ENCODE data around the gene ALOXE3.
A peak's percentile ranks its signal among the peaks of the same experiment; 100 is the strongest.

ALOXE3 gene

GRCh38 chr17:8153957-8154607 is 35.8 kb upstream of the ALOXE3 start:
- peak; percentile 86 for DNase-seq (ENCODE audit: low spot score)

DNA sequence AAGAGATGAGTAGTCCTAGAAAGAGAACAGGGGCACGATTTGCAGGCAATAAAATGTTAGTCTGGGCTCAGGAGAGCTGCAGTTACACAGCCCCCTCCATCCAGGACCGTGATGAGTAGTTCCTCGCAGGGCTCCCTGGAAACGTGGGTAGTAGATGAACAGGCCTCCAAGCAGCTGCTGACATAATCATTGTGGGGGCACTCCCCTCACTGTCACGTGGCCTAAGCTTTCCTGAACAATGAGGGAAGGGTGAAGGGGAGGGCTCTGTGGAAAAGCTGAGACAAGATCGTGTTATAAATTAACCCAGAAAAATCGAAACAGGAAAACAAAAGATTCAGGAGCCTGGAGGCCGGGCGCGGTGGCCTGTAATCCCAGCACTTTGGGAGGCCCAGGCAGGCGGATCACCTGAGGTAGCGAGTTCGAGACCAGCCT is 35.2 kb upstream of the ALOXE3 start:
- DNase-seq (ENCODE audit: low spot score), result peak; percentile 92

DNA sequence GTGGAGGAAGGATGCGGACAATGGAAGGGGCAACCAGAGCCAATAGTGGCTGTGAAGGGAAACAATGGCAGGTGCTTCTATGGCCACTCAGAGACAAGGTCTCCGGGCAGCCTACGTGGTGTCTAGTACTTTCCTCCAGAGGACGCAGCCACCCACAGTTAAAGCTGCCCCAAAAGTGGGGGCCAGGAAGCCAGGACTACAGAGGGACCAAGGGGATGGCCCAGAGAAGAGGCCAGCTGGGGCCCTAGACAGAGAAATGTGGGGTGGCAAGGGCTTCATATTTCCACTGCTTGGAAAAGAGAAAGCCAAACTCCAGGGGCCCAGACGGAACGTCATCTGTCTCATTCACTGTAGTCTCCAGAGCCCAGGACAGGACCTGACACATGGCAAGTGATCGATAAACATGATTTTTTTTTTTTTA is 34.7 kb upstream of the ALOXE3 start:
- no peak for DNase-seq (ENCODE audit: low spot score)

DNA sequence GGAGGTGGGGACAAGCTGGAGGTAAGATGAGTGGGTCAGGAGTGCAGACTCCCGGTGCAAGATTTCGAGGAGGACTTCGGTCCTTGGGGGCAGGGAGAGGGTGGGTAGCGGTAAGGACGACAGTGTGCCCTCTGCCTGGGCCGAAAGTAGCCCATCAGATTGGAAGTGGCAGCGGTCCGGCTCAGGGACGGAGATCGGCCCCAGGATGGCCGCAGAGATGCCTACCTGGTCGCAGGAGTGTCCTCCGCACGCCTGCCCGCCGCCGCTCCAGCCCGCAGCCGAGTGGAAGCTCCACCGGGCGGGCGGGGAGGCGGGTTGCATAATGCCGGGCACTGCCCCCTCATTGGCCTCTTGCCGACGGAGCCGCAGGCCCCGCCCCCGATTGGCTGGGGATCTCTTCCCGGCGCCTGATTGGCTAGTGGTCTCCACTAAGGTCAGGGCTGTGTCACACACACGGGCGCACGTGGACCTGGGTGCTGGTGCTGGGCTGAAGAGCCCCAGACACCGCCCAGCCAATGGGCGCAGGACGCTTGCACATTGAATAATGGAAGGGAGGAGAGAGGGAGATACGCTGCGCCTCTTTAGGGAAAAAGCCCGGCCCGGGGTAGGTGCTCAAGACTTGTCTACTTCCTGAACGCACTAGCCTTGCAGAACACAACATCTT is 33.9 kb upstream of the ALOXE3 start, which contains the start of gene PER1:
PER1 (minus strand) TSS at position 293 of the 664 bp plus-strand sequence. CDS start 1,698 bp downstream, outside the sequence.
- DNase-seq (ENCODE audit: low spot score), result peak; percentile 96

DNA sequence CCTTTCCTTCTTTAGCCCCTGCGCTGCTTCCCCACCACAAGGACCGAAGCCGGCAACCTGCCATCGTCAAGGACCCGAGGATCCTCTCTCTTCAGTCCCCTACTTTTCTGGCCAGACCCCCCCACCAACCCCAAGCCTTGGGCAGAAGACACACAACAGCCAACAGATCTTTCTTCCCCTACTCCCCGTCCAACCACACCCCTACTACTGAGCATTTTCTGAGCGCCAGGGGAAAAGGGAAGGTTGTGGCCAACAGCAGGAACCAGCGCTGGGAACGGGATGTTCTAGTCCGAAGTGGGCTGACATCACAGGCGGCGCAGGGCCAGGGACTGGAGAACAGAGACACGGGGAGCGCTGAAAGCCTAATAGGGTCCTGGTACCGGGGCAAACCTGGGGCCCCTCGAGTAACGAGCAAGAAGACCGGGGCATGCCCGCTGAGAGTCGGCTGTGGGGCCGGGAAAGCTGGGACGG is 33.4 kb upstream of the ALOXE3 start:
- DNase-seq (ENCODE audit: low spot score), result peak; percentile 40

DNA sequence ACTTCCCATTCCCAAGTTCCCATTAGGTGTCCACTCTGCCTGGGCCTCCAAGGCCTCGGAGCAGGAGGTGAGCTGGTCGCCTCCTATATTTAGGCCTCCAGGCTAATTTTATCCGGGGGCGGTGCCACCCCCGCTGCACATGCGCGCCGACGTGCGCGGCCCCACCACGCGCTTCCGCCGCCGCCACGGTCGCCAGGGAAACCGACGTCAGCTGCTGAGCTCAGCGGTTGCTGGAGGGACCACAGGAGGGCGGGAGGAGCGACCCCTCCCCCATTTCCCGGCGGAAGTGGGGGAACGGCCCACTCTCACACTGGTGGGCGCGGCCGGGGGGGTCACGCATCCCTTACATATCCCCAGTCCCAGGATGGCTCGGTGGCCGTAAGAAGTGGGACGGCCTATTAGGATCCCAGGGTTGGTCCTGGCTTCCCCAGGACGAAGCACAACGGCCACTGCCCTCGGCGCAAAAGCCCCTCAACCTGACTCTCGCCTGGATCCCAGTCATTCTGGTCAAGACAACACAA is 32.9 kb upstream of the ALOXE3 start:
- DNase-seq (ENCODE audit: low spot score), result peak; percentile 59

DNA sequence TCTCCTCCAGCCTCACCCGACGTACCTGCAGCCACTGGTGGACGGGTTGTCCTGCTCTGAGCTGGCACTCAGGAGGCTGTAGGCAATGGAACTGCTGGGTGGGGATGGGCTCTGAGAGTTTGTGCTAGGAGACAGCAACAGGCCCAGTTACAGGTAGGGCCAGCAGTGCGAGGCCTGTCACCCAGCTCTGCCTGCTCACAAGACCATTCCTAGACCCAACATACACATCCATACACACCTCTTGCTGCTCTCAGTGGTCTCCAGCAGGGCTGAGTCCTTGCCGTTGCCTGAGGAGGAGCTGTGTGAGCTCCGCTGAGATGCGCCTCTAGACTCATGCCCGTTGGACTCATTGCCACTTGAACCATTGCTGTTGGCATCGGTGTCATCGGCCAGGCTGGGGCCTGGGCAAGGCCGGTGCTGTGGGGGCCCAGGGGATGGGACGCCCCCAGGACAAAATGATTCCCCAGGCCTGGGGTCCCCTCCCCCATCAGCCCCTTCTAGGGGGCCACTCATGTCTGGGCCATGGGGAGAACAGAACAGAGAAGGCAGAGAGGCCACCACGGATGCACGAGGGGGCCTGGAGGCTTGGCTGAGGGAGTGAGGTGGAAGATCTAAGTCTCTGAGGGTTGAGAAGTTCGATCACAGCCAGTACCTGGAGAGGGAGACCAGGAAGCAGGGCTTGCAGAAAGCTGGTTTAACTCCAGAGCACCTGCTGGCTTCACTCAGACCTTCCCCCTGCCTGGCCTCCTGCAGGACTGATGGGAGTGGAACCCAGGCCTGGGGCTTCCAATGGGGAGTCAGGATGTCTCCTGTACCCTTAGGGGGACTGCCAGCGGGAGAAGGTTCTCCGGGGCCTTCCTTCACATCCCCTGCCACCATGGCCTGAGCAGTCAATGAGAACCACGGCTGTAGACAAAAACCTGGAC is 32.1 kb upstream of the ALOXE3 start:
- DNase-seq (ENCODE audit: low spot score), result no peak

GRCh38 chr17:8149419-8150193 is 31.3 kb upstream of the ALOXE3 start:
- no peak for DNase-seq (ENCODE audit: low spot score)

DNA sequence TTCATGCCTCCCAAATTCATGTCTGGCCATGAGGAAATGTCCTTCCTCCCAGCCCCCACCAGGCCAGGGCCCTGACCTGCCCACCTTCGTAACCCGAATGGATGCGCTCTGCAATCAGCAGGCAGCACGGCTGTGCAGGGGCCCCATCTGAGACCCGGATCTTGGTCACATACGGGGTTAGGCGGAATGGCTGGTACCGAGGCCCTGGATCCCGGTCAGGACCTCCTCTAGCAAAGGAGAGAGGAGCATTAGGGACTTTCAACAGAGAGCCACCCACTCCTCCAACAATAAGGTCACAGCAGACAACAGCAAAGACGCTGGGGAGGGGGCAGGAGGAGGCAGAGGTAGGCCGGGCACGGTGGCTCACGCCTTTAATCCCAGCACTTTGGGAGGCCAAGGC is 30.2 kb upstream of the ALOXE3 start:
- no peak for DNase-seq (ENCODE audit: low spot score)

DNA sequence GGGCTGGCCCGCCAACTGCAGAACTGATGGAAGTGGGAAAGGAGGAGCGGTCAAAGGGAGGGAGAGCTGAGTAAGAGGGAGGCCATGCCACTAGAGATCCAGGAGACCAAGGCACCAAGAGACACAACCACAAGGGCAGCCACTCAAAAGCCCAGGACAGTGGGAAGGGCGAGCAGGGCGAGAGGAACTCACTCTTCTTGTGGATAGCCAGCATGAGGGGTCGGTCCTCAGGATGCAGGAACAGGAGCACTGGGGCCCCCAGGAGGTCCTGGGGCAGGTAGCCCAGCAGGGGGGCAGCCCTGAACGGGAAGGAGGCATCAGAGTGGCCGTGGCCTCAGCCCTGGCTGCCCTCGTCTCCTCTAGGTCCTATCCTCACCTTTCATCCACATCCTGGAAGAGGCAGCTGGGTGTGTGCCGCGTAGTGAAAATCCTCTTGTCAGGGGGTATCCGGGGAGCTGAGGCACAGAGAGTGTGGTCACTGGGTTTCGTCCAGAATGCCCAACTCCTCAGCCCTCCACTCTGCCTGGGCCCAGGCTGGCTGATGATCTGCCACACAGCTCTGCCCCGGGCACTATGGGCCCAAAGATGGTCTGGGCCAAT is 29.6 kb upstream of the ALOXE3 start:
- no peak for DNase-seq (ENCODE audit: low spot score)

DNA sequence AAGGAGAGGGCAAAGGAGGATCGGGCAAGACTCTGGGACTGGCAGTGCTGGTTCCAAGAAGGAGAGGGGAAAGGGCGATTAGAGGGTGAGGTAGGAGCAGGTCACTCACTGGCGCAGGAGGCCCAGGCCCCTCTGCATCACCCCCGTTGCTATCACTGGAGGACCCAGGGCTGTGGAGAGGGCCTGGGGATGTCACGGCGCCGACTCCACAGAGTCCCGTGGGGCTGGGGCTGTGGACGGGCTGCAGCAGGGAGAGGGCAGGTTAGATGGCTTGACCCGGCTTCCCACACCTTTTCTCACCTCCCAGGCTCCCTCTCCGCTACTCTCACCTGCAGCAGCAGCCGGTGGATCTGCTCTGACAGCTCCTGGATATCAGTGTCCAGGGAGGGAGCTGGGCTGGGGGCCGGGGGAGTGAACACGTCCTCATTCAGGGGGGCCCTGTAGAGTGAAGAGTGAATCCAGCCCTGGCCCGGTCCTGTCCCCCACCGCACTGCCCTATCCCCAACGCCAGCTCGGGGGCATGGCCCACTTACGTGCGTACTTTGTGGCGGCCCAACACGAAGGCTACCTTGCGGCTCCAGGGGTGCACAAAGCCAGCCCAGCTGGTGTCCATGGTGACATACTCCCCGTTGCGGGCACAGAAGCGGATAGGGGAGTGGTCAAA is 29.0 kb upstream of the ALOXE3 start:
- no peak for DNase-seq (ENCODE audit: low spot score)

- DNase-seq (ENCODE audit: low spot score), result no peak
Observed at GRCh38 chr17:8146381-8147140, 28.2 kb upstream of the ALOXE3 start.

DNA sequence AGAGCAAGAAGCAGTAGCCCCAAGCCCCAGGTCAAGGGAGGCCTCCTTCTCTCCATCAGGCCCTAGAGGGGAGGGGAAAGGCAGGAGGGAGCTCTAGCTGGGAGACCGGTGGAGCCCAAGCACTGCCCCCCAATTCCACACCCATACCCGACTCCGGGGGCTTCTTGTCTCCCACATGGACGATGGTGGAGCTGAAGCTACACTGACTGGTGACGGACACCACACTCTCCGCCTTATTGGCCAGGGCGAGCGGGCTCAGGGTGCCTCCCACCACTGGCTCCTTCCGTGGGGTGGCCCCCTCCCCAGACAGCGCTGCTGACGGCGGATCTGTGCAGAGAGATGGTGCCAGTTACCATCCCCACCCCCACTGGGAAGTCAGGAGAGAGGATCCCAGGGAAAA is 27.5 kb upstream of the ALOXE3 start:
- DNase-seq (ENCODE audit: low spot score), result no peak

DNA sequence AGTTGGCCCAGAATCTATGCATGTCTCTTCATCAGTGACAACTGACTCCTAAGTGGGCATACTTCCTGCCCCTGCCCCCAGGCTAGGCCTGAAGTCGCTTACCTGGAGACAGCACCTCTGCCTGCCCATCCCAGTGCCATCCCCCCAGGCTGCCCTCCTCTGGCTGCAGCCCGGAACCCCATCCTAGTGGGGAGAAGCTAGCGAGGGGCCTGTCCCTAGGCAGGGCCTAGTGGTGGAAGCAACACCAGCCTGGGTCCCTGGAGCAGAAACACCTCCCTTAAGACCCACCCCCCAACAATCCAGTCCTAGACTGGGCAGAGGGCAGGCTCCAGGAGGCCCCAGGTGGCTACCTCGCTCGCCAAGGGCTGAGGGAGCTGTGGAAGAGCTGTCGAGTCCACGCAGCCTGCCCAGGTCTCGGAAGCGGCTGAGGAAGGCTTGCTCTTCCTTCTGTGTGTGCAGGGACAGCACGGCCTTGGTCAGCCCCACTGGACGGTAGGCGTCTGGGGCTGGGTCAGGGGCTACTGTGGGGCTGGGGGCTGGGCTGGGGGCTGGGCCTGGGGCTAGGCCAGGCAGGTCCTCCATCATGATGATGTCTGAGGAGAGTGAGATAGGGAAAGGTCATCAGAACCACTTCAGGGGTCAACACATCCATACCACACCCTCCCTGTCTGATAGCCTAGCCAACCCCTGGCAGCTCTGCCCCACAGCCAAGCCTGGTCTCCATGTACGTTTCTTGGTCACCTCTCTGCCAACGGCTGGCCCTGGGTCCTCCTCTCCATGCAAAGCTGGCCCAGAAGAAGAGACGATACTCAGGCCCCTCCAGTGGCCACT is 26.3 kb upstream of the ALOXE3 start:
- no peak for DNase-seq (ENCODE audit: low spot score)

DNA sequence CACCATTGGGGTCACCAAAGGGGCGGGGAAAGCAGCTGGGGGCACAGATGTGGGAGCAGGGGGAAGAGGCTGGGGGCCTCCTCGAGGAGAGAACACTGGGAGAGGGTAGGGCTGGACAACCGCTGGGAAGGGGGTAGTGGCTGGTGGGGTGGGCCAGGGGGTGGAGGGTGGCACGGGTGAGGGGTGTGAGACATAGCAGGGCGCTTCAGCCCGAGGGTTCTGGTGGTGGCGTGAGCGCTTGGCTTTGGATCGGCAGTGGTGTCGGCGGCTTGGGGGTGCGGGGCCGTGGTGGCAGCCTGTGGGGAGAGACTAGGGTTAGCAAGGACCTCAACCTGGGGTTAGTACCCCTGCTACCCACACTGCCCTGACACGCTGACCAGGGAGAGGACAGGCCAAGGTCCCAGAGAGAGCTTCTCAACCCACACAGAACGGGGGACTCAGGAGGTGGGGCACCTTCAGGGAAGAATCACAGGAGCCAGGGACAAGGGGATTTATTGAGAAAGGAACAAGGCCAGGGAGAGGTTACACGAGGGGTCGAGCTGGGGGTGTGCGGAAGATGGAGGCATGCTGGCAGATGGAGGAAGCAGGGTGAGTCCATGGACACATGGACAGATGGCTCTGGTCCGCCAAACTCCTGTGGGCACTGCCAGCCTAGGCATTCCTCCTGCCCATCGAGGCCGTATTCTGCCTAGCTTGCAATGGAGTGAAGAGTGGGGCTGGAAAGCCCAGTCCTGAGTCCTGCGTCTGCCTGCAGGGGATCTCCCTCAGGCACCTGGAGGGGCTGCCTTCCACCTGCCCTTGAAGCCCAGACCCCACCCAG is 25.5 kb upstream of the ALOXE3 start:
- no peak for DNase-seq (ENCODE audit: low spot score)

GRCh38 chr17:8142887-8143580 is 24.7 kb upstream of the ALOXE3 start:
- no peak for DNase-seq (ENCODE audit: low spot score)

- DNase-seq (ENCODE audit: low spot score), result no peak
Observed at GRCh38 chr17:8142158-8142886, 24.0 kb upstream of the ALOXE3 start.

Measured in SW480 (cell line).